ENCODE results near the gene CCL24.
"Not testable (repeated sequence)": the region's sequence is repeated elsewhere in the genome, so short reads cannot be mapped to it uniquely, and the experiment has no call there.

Gene CCL24

GRCh38 chr7:75779516-75779915 lies 34.1 kb downstream of the CCL24 start:
- not testable (repeated sequence) for DNase-seq

- DNase-seq = not testable (repeated sequence)
These were observed 34.6 kb downstream of the CCL24 start for GRCh38 chr7:75779035-75779434.

GRCh38 chr7:75776295-75776971 lies 37.2 kb downstream of the CCL24 start:
- DNase-seq = no peak

GRCh38 chr7:75773958-75774357 lies 39.6 kb downstream of the CCL24 start:
- not testable (repeated sequence) for DNase-seq

- no peak for DNase-seq
These were observed 41.2 kb downstream of the CCL24 start, which contains the start of gene CCL26 for GRCh38 chr7:75772081-75773077. Gene CCL26, minus strand, starts transcription at chr7:75772211. Its CDS starts 35 bp downstream, at chr7:75772176.

- DNase-seq = no peak
These were observed 42.4 kb downstream of the CCL24 start for GRCh38 chr7:75771224-75771623.

GRCh38 chr7:75762350-75762917 lies 51.2 kb downstream of the CCL24 start:
- DNase-seq = peak; percentile 24

- not testable (repeated sequence) for DNase-seq
These were observed 51.8 kb downstream of the CCL24 start for GRCh38 chr7:75761801-75762200.

Data from NCI-H446 treated with DMSO at 0.1 percent for 48 hours (cell line).